Transverse colon (tissue), 4 donors: ENCODE measurements around the gene ZNF12. TPM values are rescaled to one million over a fixed set of nuclear protein-coding genes. Genes with fewer than 3 reads are reported as not detected.

ENCODE experiments used
- DNase-seq: peaks from one replicate; pipeline ENCODE4 v3.0.0-alpha.2; 2019
- H3K27ac ChIP-seq, 4 donors: fragments of 200-600 bp; sonication (generic); 2 replicates each; pipeline ENCODE4 v1.5.1; 2016 to 2018; ENCODE audit warnings: inconsistent platforms in 4 of 4
- H3K27me3 ChIP-seq: fragments of 200-600 bp; sonication (generic); 2 replicates; pipeline ENCODE4 v1.5.1; 2017; ENCODE audit warnings: inconsistent platforms
- H3K36me3 ChIP-seq, 4 donors: fragments of 200-600 bp; sonication (generic); 2 replicates each; pipeline ENCODE4 v1.5.1; 2017 to 2019; ENCODE audit warnings: inconsistent platforms in 4 of 4
- H3K4me1 ChIP-seq, 4 donors: fragments of 200-600 bp; sonication (generic); 2 replicates each; pipeline ENCODE4 v1.5.1; 2017 to 2020; ENCODE audit warnings: inconsistent platforms in 4 of 4
- H3K4me3 ChIP-seq, 4 donors: fragments of 200-600 bp; sonication (generic); 1 replicate in 1 of 4; 2 replicates in 3 of 4; pipeline versions ENCODE4 v1.5.1 to v1.6.1; 2017 to 2019; ENCODE audit warnings: inconsistent platforms in 4 of 4
- H3K9me3 ChIP-seq, 2 donors: fragments of 200-600 bp; sonication (generic); 2 replicates each; pipeline ENCODE4 v1.5.1; 2017 to 2019; ENCODE audit warnings: inconsistent platforms in 2 of 2
- EP300 ChIP-seq: sonication (generic); formaldehyde crosslinking; IDR thresholded peaks from one replicate; pipeline ENCODE4 v1.6.1; 2017; ENCODE audit warnings: antibody characterized with exemption, low read depth
- POLR2A ChIP-seq: fragments of 450-650 bp; IDR thresholded peaks from one replicate; pipeline ENCODE4 v1.6.1; 2016; ENCODE audit warnings: antibody characterized with exemption, mild to moderate bottlenecking, moderate library complexity
- POLR2AphosphoS5 ChIP-seq, 3 donors: sonication (generic); formaldehyde crosslinking; IDR thresholded peaks; one replicate each; pipeline ENCODE4 v1.6.1; 2016; ENCODE audit warnings: antibody characterized with exemption in 3 of 3
- WGBS, 2 donors: methylation state at CpG; one replicate each; pipeline ENCODE4 v1.1.5; 2018; ENCODE audit warnings: low coverage in 1 of 2; 5-methylcytosine and 5-hydroxymethylcytosine counted together
- in situ Hi-C, 4 donors: fragments of 200-750 bp; cut with MboI; loops; one replicate each; pipeline versions ENCODE4 v1.15.0 to v1.15.1; 2017; ENCODE audit warnings: low sequenced_read_pairs in 3 of 4, low pct_ligation_motif_present in 1 of 4, low pct_unique_long_range_greater_than_20kb in 1 of 4
- intact Hi-C: fragments of 100-400 bp; cut with DNase I; formaldehyde crosslinking; loops from one replicate; pipeline ENCODE4 v1.15.1; 2023; ENCODE audit warnings: low total_unique reads
- total RNA-seq, 4 donors: library from RNA; depleted of rRNA; stranded (reverse); fragments of >200 nt; gene quantifications; one replicate each; pipeline ENCODE4 v1.1.0, GENCODE V29; 2016
- TF ChIP-seq, protein P1 (sequence below), 5 experiments: fragments of 200-600 bp in 3 of 5; fragments of 450-650 bp in 2 of 5; sonication (generic) in 3 of 5; IDR thresholded peaks; 1 replicate in 2 of 5; 2 replicates in 3 of 5; pipeline ENCODE4 v1.5.1; 2016 to 2017; ENCODE audit warnings: antibody characterized with exemption in 5 of 5, inconsistent platforms in 3 of 5, mild to moderate bottlenecking in 2 of 5, moderate library complexity in 1 of 5

ZNF12 gene
- total RNA-seq, 4 donors from 2014 or later = 17.5 to 171 (median 33.8) TPM

DNA sequence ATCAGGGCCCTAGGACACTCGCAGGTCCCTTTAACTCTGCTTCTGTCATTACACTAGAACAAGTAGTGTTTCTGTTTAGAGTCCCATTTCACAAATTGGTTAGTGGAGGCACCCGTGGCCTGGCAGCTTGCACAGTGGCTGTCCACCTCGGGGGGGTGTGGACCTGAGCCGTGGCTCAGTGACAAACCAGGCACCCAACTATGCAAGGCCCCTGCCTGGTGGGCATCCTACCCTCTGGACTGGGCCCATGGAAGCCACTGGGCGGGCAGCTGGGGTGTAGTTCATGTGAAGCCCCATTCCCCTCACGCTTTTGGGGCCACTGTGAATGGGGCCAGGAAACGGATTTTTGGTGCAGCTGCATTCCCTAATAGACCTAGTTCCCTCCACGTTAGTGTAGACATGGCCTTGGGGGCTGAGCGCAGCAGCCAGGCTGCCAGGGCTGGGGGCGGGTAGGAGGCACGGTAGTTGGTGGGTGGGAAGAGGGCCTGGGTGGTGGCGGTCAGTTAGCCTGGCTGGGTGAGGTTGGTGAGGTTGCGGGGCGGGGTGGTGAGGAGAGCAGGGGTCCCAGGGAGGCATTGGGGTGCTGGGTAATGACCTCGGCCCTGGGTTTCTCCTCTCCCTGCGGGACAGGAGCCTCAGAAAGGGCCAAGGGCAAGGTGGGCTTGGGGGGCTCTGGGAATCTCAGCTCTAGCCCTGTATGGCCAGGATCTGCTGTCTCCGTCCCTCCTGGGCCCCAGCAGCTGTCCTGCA lies 50.9 kb downstream of the ZNF12 start:
- in situ Hi-C loops = no loop called here
- intact Hi-C loops = no loop called here
- peaks cover 0 to 30% (median 12%) of the 10 kb centered on the region in 4 donors for H3K36me3 ChIP-seq
- H3K27ac ChIP-seq = no peak overlapping the region
- no peak for TF ChIP-seq POLR2AphosphoS5 (IDR thresholded peaks at IDR 0.05)
- no peak for TF ChIP-seq POLR2A
- no peak for TF ChIP-seq EP300
- TF ChIP-seq, protein P1, sequence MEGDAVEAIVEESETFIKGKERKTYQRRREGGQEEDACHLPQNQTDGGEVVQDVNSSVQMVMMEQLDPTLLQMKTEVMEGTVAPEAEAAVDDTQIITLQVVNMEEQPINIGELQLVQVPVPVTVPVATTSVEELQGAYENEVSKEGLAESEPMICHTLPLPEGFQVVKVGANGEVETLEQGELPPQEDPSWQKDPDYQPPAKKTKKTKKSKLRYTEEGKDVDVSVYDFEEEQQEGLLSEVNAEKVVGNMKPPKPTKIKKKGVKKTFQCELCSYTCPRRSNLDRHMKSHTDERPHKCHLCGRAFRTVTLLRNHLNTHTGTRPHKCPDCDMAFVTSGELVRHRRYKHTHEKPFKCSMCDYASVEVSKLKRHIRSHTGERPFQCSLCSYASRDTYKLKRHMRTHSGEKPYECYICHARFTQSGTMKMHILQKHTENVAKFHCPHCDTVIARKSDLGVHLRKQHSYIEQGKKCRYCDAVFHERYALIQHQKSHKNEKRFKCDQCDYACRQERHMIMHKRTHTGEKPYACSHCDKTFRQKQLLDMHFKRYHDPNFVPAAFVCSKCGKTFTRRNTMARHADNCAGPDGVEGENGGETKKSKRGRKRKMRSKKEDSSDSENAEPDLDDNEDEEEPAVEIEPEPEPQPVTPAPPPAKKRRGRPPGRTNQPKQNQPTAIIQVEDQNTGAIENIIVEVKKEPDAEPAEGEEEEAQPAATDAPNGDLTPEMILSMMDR (IDR thresholded peaks at IDR 0.05) = no peak
- H3K4me1 ChIP-seq = no peaks in the 10 kb centered on the region
- WGBS, 2 donors = 94 to 100% methylated on average over 4 to 17 of the region's 17 CpGs
- H3K27me3 ChIP-seq = peaks cover 6% of the 10 kb centered on the region
- no peak for DNase-seq
- no peak overlapping the region for H3K4me3 ChIP-seq
- no peaks in the 10 kb centered on the region for H3K9me3 ChIP-seq

DNA sequence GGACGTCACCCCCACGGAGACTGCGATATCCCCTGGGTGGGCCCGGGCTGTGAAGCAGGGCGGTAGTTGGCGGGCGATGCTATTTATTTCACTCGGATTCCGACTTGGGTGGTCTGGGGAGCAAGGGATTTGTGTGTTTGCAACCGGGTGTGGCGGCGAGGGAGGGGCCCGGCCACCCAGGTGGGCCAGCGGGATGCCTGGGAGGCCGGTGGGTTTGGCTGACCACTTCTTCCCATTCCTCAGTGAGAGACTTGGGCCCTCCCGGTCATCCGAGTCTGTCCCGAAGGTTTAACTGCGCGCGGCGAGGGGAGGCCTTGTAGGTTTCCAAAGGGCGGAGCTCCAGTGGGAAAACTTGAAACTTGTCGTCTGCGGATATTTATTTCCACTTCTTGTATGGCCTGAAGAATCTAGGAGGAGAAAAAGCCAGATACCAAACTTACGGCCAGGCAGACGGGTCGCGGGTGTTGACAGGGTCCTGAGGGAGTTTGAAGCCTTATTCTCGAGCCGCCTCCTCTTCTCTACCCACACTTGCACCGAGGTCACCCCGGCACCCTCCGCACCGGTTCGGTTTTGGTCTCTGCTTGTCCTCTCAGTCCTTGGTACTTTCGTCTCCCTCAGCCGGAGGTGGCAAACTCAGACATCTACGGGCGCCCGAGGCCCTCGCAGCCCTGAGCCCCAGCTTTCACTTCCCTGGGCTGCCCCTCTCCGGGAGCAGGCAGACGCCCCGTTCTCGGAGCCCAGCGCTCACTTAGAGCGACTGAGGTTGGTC lies 51.7 kb downstream of the ZNF12 start:
- intact Hi-C loops = no loop called here
- Histone ChIP-seq H3K4me3 (no peak overlapping the region), H3K4me1 (no peaks in the 10 kb centered on the region), H3K9me3 (no peaks in the 10 kb centered on the region), H3K36me3 (peaks cover 0 to 30% (median 12%) of the 10 kb centered on the region in 4 donors), H3K27me3 (peaks cover 6% of the 10 kb centered on the region), H3K27ac (no peak overlapping the region)
- TF ChIP-seq POLR2AphosphoS5 (IDR thresholded peaks at IDR 0.05) (no peak), EP300 (no peak), POLR2A (no peak)
- TF ChIP-seq, protein P1 (IDR thresholded peaks at IDR 0.05) = no peak
- no peak for DNase-seq
- 91 to 98% methylated on average over 7 to 48 of the region's 48 CpGs for WGBS, 2 donors
- in situ Hi-C loops = no loop called here

DNA sequence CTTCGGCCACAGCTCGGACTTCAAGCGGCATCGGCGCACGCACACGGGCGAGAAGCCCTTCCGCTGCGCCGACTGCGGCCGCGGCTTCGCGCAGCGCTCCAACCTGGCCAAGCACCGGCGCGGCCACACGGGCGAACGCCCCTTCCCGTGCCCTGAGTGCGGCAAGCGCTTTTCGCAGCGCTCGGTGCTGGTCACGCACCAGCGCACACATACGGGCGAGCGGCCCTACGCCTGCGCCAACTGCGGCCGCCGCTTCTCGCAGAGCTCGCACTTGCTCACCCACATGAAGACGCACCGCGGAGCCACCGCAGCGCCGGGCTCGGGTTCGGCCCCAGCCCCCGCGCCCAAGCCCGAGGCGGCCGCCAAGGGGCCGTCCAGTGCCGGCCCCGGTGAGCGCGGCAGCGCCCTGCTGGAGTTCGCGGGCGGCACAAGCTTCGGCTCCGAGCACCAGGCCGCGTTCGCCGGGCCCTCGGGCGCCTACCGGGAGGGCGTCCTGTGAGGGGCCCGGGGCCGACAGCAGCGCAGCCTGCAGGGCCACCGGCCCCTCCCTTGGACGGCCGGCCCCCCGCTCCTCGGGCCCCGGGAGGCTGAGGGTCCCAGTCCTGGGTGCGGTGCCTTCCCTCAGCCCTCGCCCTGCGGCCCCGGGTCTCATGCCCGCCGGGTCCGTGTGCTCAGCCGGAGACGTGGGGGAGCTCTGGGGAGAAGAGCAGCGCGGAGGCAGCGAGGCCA lies 52.5 kb downstream of the ZNF12 start:
- DNase-seq = no peak
- Histone ChIP-seq H3K27me3 (peaks cover 6% of the 10 kb centered on the region), H3K27ac (no peak overlapping the region), H3K4me1 (no peaks in the 10 kb centered on the region), H3K36me3 (peaks cover 0 to 37% (median 12%) of the 10 kb centered on the region in 4 donors), H3K4me3 (no peak overlapping the region), H3K9me3 (no peaks in the 10 kb centered on the region)
- in situ Hi-C loops (no loop called here), intact Hi-C loops (no loop called here)
- no peak for TF ChIP-seq POLR2AphosphoS5 (IDR thresholded peaks at IDR 0.05)
- no peak for TF ChIP-seq EP300
- TF ChIP-seq POLR2A = no peak
- TF ChIP-seq, protein P1 (IDR thresholded peaks at IDR 0.05) = no peak
- 97% methylated on average over 89 of the region's 94 CpGs; no CpG with 5 or more reads in 1 of the 2 donors for WGBS, 2 donors
